MCF 10A (cell line): Measurements from ENCODE around the gene NUTF2. TPM values are rescaled to one million over a fixed set of nuclear protein-coding genes. Genes with fewer than 3 reads are reported as not detected.
A peak's percentile ranks its signal among the peaks of the same experiment; 100 is the strongest.

Experiments
- BruUV-seq: library from RNA; stranded (reverse); fragments of 400-500 nt; replicated peaks from 2 replicates; lab custom pipeline; 2021; lab: Mats Ljungman, UMichigan
- CTCF ChIA-PET: fragments of 300-600 bp; sonication (Branson Sonifier 250); formaldehyde crosslinking; extraction: SDS; loops from one replicate; lab custom pipeline; 2021; ENCODE audit warnings: antibody characterized with exemption, inconsistent platforms; lab: Yijun Ruan, JAX
- POLR2A ChIA-PET: fragments of 300-600, 350-650 bp; sonication (Branson Sonifier 250); formaldehyde crosslinking; extraction: SDS; loops from one replicate; lab custom pipeline; 2020; ENCODE audit warnings: antibody characterized with exemption, inconsistent platforms; lab: Yijun Ruan, JAX
- DNase-seq: peaks from one replicate; pipeline ENCODE4 v3.0.0-alpha.2; 2018; ENCODE audit not compliant: unreplicated experiment
- H3K27ac Mint-ChIP-seq: one replicate; pipeline ENCODE4 v1.8.0; 2022; ENCODE audit warnings: mild to moderate bottlenecking, low read depth, mixed read lengths; ENCODE audit not compliant: unreplicated experiment
- H3K27me3 Mint-ChIP-seq: one replicate; pipeline ENCODE4 v1.8.0; 2022; ENCODE audit warnings: mixed read lengths; ENCODE audit not compliant: insufficient read depth, unreplicated experiment
- H3K36me3 Mint-ChIP-seq: one replicate; pipeline ENCODE4 v1.8.0; 2022; ENCODE audit warnings: mild to moderate bottlenecking, moderate library complexity, mixed read lengths; ENCODE audit not compliant: insufficient read depth, unreplicated experiment
- H3K4me1 Mint-ChIP-seq: one replicate; pipeline ENCODE4 v1.8.0; 2022; ENCODE audit warnings: mixed read lengths; ENCODE audit not compliant: insufficient read depth, unreplicated experiment
- H3K4me3 Mint-ChIP-seq: one replicate; pipeline ENCODE4 v1.8.0; 2022; ENCODE audit warnings: mild to moderate bottlenecking, moderate library complexity, mixed read lengths; ENCODE audit not compliant: unreplicated experiment
- H3K9me3 Mint-ChIP-seq: one replicate; pipeline ENCODE4 v1.8.0; 2022; ENCODE audit warnings: mixed read lengths; ENCODE audit not compliant: unreplicated experiment
- CTCF ChIP-seq: fragments of 200-600 bp; IDR thresholded peaks from one replicate; pipeline ENCODE4 v1.8.0; 2022; ENCODE audit warnings: antibody characterized with exemption, mild to moderate bottlenecking; ENCODE audit not compliant: unreplicated experiment
- intact Hi-C: fragments of 100-400 bp; cut with micrococcal nuclease; formaldehyde crosslinking; loops from 2 replicates; pipeline ENCODE4 v1.14.1; 2022
- total RNA-seq: library from RNA; stranded (reverse); gene quantifications from 2 replicates; pipeline ENCODE4 v1.2.3, GENCODE V29; 2022

Gene NUTF2
- total RNA-seq, 1 experiment from 2014 or later = 133 TPM

- peaks cover 21% of the 10 kb centered on the region for H3K36me3 Mint-ChIP-seq
- TF ChIP-seq CTCF = no peak
- ChIA-PET CTCF (interaction anchor here (0.8 to 1.7 kb wide), 7 partner anchors 10 to 147 kb away, joined by 3 to 12 read pairs (median 4); no protein-coding TSS in a partner anchor), POLR2A (interaction anchor here (0.7 to 1.6 kb wide), 6 partner anchors 18 to 73 kb away, joined by 3 to 10 read pairs (median 4); partner anchors contain the start of genes PSKH1 and PSMB10)
- peaks cover 15% of the 10 kb centered on the region for H3K4me1 Mint-ChIP-seq
- no peaks in the 10 kb centered on the region for H3K27me3 Mint-ChIP-seq
- H3K4me3 Mint-ChIP-seq = no peak overlapping the region
- DNase-seq = no peak
- intact Hi-C loops = loop anchor here (5.0 kb wide), 1 partner anchor 75 kb away; the partner anchor contains the start of gene THAP11
- peak overlapping the region; percentile 65 for H3K27ac Mint-ChIP-seq
- H3K9me3 Mint-ChIP-seq = no peaks in the 10 kb centered on the region
- BruUV-seq = no TSS peak
These were observed 70.6 kb downstream of the NUTF2 start for GRCh38 chr16:67917140-67917851.

DNA sequence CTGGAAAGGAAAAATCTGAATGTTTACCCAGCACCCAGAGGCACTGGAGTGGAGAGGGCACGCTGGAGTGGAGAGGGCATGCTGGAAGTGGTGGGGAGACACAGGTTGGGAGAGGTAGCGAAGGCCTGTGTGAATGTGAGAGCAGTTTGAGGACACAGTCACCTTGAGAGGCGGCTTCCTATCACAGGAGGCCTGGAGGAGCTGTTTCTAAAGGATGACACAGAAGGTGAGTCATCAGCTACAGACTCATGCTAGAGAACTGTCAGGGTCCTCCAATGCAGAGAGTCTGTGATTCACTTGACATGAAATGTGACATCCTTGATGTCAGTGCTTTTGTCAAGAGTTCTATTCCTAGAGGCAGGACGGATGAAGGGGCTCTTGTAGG is 71.1 kb downstream of the NUTF2 start:
- H3K4me3 Mint-ChIP-seq = no peak overlapping the region
- H3K27ac Mint-ChIP-seq = peak overlapping the region; percentile 65
- no TSS peak for BruUV-seq
- no peaks in the 10 kb centered on the region for H3K27me3 Mint-ChIP-seq
- H3K4me1 Mint-ChIP-seq = peaks cover 15% of the 10 kb centered on the region
- peak; percentile 81 for DNase-seq
- intact Hi-C loops = loop anchor here (5.0 kb wide), 1 partner anchor 76 kb away; the partner anchor contains the start of gene THAP11
- H3K36me3 Mint-ChIP-seq = peaks cover 21% of the 10 kb centered on the region
- ChIA-PET POLR2A (interaction anchor here (0.7 to 1.6 kb wide), 6 partner anchors 18 to 74 kb away, joined by 3 to 10 read pairs (median 4); partner anchors contain the start of genes PSKH1 and PSMB10), CTCF (interaction anchor here (0.6 to 1.7 kb wide), 6 partner anchors 12 to 580 kb away, joined by 3 to 12 read pairs (median 5); no protein-coding TSS in a partner anchor)
- no peaks in the 10 kb centered on the region for H3K9me3 Mint-ChIP-seq
- no peak for TF ChIP-seq CTCF

- no peak overlapping the region for H3K27ac Mint-ChIP-seq
- intact Hi-C loops = loop anchor here (5.0 kb wide), 1 partner anchor 77 kb away; the partner anchor contains the start of gene THAP11
These were observed 73.0 kb downstream of the NUTF2 start for GRCh38 chr16:67919622-67920221.

More at GRCh38 chr16:67919622-67920221, 73.0 kb downstream of the NUTF2 start:
- H3K4me3 Mint-ChIP-seq = no peak overlapping the region
- ChIA-PET CTCF (interaction anchor here (0.8 to 1.6 kb wide), 5 partner anchors 9 to 103 kb away, joined by 3 to 8 read pairs (median 4); partner anchors contain the start of gene NRN1L), POLR2A (interaction anchor here (0.6 kb wide), 1 partner anchor 109 kb away, joined by 3 read pairs; no protein-coding TSS in a partner anchor)
- BruUV-seq = no TSS peak
- H3K36me3 Mint-ChIP-seq = peaks cover 15% of the 10 kb centered on the region
- DNase-seq = no peak
- no peaks in the 10 kb centered on the region for H3K9me3 Mint-ChIP-seq
- H3K27me3 Mint-ChIP-seq = no peaks in the 10 kb centered on the region
- H3K4me1 Mint-ChIP-seq = peaks cover 15% of the 10 kb centered on the region
- no peak for TF ChIP-seq CTCF

Other genes with a start within 250 kb of the NUTF2 start
- gene CARMIL2, start 201.8 kb upstream of the NUTF2 start, total RNA-seq = 1.6 and 1.9 TPM in 2 replicates
- 26.1 and 33.6 TPM in 2 replicates for gene ACD, start 186.7 kb upstream of the NUTF2 start, total RNA-seq
- 3.2 and 4.5 TPM in 2 replicates for gene PARD6A, start 186.0 kb upstream of the NUTF2 start, total RNA-seq
- 12.8 and 14.5 TPM in 2 replicates for gene ENKD1, start 180.2 kb upstream of the NUTF2 start, total RNA-seq
- gene C16orf86, start 180.1 kb upstream of the NUTF2 start, total RNA-seq = 0.54 and 0.65 TPM in 2 replicates
- 14.8 and 19.0 TPM in 2 replicates for gene GFOD2, start 127.6 kb upstream of the NUTF2 start, total RNA-seq
- gene RANBP10, start 40.4 kb upstream of the NUTF2 start, total RNA-seq = 17.2 and 21.7 TPM in 2 replicates
- 1.1 and 1.5 TPM in 2 replicates for gene TSNAXIP1, start 40.0 kb upstream of the NUTF2 start, total RNA-seq
- gene THAP11, start 4.6 kb upstream of the NUTF2 start, total RNA-seq = 18.3 and 20.5 TPM in 2 replicates
- 30.9 and 35.5 TPM in 2 replicates for gene CENPT, start 760 bp downstream of the NUTF2 start, total RNA-seq
- 50.9 and 51.3 TPM in 2 replicates for gene EDC4, start 26.1 kb downstream of the NUTF2 start, total RNA-seq
- gene NRN1L, start 38.0 kb downstream of the NUTF2 start, total RNA-seq = 0.81 TPM in 1 of 2 replicates, not detected in the other
- gene PSKH1, start 46.3 kb downstream of the NUTF2 start, total RNA-seq = 21.7 and 27.9 TPM in 2 replicates
- 0.52 and 1.6 TPM in 2 replicates for gene CTRL, start 84.9 kb downstream of the NUTF2 start, total RNA-seq
- 20.3 and 32.7 TPM in 2 replicates for gene PSMB10, start 89.9 kb downstream of the NUTF2 start, total RNA-seq
- gene LCAT, start 97.2 kb downstream of the NUTF2 start, total RNA-seq = 35.3 and 44.5 TPM in 2 replicates
- 107 TPM in 2 replicates for gene SLC12A4, start 121.7 kb downstream of the NUTF2 start, total RNA-seq
- gene DPEP3, start 133.6 kb downstream of the NUTF2 start, total RNA-seq = not detected in 2 replicates
- not detected in 2 replicates for gene DPEP2, start 152.6 kb downstream of the NUTF2 start, total RNA-seq
- not detected in 2 replicates for gene DPEP2NB, start 169.0 kb downstream of the NUTF2 start, total RNA-seq
- gene DDX28, start 176.3 kb downstream of the NUTF2 start, total RNA-seq = 9.3 and 11.7 TPM in 2 replicates
- gene DUS2, start 176.4 kb downstream of the NUTF2 start, total RNA-seq = 24.2 and 26.4 TPM in 2 replicates
- 18.5 and 24.1 TPM in 2 replicates for gene NFATC3, start 238.4 kb downstream of the NUTF2 start, total RNA-seq